NCI-H345 treated with DMSO at 0.1 percent for 48 hours (cell line): ENCODE results near the gene PKD2L2.
"Not testable (repeated sequence)": the region's sequence is repeated elsewhere in the genome, so short reads cannot be mapped to it uniquely, and the experiment has no call there.

Experiments
- DNase-seq: peaks from one replicate; lab custom pipeline; 2025; ENCODE audit not compliant: unreplicated experiment; lab: John Stamatoyannopoulos, UW

The PKD2L2 gene

GRCh38 chr5:137887831-137888230, 1.4 kb upstream of the PKD2L2 start:
- DNase-seq: no peak

DNA sequence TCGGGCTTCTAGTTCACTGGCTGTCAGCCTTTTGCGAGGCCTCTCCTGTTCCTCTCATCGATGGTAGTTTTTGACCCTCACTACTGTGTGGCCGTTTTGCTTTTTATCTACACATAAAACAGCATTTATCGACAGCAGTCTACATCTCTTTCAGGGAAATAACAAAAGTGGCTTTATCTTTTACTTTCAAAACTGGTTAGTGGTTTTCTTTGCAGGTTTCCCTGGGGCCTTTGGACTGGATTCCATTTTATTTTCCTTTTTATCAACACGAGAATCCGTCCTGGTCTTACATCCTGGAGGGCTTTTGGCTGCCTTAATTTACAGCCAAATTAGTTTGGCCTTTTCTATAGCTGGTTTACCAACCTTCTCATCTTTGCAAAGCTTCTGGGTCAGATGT, 793 bp upstream of the PKD2L2 start:
- no peak for DNase-seq

GRCh38 chr5:137890845-137891244, 1.6 kb downstream of the PKD2L2 start:
- no peak for DNase-seq

DNA sequence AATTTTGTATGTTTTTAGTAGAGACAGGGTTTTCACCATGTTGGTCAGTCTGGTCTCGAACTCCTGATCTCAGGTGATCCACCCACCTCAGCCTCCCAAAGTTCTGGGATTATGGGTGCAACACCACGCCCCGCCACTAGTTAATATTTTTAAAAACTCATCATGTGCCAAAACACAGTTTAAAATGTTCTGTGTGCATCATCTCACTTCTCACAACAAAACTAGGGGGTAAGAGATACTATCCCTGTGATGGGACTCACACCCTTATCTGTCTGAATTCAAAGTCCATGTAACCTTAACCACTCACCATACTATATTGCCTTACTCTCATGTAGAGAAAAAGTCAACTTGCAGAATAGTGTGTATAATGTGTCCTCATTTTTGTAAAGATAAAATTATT, 2.6 kb downstream of the PKD2L2 start:
- no peak for DNase-seq

DNA sequence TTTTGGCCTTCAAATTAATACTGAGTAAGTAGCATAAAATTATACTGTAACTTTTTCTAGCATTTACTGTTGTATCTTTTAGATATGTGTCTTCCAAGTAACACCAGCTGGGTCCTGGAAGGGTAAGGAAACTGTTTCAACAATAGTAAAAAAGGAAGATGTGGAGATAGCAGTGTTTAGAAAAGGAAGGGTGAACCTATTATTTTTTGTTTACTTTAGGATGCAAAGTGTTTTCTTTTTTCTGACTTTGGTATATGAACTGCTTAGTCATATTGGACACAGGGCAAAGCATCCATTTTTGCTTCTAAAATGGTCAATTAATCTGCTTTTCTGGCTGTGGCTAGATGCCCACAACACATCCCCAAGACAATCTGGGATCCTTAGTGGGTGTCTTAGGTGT, 5.3 kb downstream of the PKD2L2 start:
- no peak for DNase-seq

GRCh38 chr5:137896560-137896959, 7.3 kb downstream of the PKD2L2 start:
- no peak for DNase-seq

DNA sequence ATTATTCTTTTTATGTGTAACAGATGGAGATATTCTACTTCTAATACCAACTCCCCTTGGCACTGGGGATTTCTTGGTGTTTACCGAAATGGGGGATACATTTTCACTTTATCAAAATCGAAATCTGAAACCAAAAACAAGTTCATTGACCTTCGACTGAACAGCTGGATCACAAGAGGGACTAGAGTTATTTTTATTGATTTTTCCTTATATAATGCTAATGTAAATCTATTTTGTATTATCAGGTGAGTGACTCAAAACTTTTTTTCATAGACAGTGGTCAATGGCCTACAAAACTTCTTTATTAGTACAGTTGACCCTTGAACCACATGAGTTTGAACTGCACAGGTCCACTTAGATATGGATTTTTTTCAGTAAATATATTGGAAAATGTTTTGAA, 10.2 kb downstream of the PKD2L2 start:
- DNase-seq: no peak

GRCh38 chr5:137901011-137901817, 12.0 kb downstream of the PKD2L2 start:
- DNase-seq: no peak

DNA sequence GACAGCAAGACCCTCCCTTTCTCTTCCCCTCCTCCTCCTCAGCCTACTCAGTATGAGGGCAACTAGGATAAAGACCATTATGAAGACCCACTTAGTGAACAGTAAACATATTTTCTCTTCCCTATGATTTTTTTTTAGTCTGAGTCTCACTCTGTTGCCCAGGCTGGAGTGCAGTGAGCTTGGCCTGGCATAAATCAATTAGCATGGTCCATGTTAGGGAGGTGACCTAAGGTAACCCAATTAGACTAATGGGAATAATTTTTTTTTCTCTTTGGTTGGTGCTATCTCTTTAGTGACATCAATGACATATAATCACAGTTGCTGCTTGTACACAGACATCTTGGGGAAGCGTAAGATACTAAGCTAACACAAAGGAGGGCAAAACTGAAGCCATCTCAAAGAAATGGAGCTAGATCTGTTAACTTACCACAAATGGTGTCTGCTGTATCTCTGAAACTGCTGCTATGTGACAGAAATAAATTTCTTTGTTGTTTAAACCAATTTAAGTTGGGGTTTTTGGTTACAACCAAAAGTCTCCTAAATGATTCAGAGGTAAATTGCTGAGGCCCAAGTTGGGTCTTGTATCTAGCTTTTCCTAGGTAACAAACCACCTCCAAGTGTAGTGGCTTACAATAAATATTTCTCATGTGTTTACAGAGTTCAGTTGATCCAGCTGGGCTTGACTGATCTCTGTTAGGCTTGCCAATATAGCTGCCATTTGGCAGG, 13.3 kb downstream of the PKD2L2 start:
- no peak for DNase-seq

GRCh38 chr5:137914758-137915157, 25.5 kb downstream of the PKD2L2 start:
- no peak for DNase-seq

- no peak for DNase-seq
Observed at GRCh38 chr5:137916923-137917322, 27.7 kb downstream of the PKD2L2 start.

DNA sequence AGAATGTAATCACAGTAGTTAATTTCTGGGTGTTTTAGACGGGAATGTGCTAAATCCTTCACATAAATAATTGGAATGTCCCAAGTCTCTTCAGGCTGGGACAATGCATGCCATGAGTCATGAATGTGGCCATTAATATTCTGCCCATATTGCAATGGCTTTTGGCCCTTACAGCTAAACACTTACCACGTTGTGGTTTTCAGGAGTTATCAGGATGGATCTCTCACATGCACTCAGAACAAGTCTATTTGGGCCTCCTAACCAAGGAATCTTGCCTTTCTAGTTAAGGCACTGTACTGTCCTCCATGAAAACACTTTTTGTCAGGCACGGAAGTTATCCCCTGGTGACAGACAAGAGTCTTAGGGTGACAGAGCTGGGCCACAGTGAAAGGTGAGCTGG, 32.7 kb downstream of the PKD2L2 start:
- DNase-seq: no peak

DNA sequence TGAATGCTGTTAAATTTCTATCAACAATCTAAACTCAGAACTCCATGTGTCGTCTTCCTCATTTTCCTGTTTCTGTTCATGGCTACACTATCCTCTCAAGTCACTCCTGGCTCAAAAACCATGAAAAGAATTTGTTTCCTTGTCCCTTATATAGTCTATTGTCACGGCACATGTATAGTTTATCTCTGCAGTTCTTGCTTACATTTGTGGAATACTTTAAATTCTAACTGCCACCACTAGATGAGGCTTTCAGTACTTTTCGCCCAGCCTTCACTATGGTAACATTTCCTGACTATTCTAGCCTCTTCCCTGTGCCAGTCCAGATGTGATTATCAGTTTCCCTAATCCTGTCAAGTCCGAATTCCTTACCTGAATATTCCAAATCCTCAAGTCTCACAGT, 34.6 kb downstream of the PKD2L2 start:
- no peak for DNase-seq

GRCh38 chr5:137932800-137933199, 43.5 kb downstream of the PKD2L2 start:
- no peak for DNase-seq

- DNase-seq: no peak
Observed at GRCh38 chr5:137933491-137933911, 44.2 kb downstream of the PKD2L2 start.

- DNase-seq: no peak
Observed at GRCh38 chr5:137935190-137935589, 45.9 kb downstream of the PKD2L2 start.

DNA sequence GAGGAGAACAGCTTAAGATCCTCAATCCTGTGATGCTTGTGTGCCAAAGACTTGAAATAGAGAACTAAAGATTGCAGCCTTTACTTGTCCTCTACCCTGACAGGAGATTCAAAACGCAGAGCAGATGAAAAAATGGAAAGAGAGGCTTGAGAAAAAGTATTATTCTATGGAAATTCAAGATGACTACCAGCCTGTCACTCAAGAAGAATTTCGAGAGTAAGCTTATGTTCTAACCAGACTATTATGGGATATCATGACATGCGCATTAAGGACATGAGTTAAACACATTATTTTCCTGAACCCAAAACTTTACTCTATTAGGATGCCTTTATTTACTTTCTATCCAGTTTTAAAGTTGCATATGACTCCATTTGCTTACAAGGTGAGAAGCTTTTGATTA, 46.4 kb downstream of the PKD2L2 start:
- DNase-seq: no peak

GRCh38 chr5:137937994-137938750, 48.9 kb downstream of the PKD2L2 start:
- no peak for DNase-seq

DNA sequence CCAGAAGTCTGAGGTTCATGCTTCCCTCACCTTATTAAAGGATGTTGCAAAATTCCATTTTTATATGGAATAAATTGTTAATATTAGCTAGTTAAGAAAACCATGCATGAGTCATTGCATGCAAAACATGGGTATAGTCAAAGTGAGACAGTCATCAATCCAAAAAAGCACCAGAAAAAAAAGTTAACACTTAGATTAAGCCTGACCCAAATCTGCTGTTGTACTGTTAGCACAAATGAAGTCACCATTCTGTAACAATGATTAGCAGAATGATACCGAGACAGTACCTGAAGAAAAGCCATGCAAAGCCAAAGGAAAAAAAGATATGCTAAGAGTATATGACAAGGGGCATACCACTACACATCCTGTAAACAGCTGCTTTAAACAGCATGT, 49.5 kb downstream of the PKD2L2 start:
- no peak for DNase-seq

- no peak for DNase-seq
Observed at GRCh38 chr5:137939331-137939730, 50.1 kb downstream of the PKD2L2 start.

GRCh38 chr5:137944280-137944679, 55.0 kb downstream of the PKD2L2 start:
- not testable (repeated sequence) for DNase-seq

GRCh38 chr5:137945825-137946224, 56.6 kb downstream of the PKD2L2 start:
- DNase-seq: no peak
